ENCODE data around the gene FMR1. TPM values are rescaled to one million over a fixed set of nuclear protein-coding genes. Genes with fewer than 3 reads are reported as not detected.
A peak's percentile ranks its signal among the peaks of the same experiment; 100 is the strongest.

Gene FMR1
- total RNA-seq, 6 experiments from 2014 or later: 16.2 to 32.9 (median 21.5) TPM

DNA sequence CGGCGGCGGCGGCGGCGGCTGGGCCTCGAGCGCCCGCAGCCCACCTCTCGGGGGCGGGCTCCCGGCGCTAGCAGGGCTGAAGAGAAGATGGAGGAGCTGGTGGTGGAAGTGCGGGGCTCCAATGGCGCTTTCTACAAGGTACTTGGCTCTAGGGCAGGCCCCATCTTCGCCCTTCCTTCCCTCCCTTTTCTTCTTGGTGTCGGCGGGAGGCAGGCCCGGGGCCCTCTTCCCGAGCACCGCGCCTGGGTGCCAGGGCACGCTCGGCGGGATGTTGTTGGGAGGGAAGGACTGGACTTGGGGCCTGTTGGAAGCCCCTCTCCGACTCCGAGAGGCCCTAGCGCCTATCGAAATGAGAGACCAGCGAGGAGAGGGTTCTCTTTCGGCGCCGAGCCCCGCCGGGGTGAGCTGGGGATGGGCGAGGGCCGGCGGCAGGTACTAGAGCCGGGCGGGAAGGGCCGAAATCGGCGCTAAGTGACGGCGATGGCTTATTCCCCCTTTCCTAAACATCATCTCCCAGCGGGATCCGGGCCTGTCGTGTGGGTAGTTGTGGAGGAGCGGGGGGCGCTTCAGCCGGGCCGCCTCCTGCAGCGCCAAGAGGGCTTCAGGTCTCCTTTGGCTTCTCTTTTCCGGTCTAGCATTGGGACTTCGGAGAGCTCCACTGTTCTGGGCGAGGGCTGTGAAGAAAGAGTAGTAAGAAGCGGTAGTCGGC lies 528 bp downstream of the FMR1 start:
- Histone ChIP-seq H3K9me3 (no peaks in the 10 kb centered on the region), H3K27me3 (no peaks in the 10 kb centered on the region), H3K36me3 (no peaks in the 10 kb centered on the region), H3K27ac (peak overlapping the region; percentile 83 to 98 (median 94)), H3K4me3 (peak overlapping the region; percentile 56 to 63 (median 57)), H3K4me1 (no peaks in the 10 kb centered on the region)
- DNase-seq (peak; percentile 28 to 62 (median 45)), ATAC-seq (peak; percentile 40 to 45 (median 42))
- TF ChIP-seq, protein P1, sequence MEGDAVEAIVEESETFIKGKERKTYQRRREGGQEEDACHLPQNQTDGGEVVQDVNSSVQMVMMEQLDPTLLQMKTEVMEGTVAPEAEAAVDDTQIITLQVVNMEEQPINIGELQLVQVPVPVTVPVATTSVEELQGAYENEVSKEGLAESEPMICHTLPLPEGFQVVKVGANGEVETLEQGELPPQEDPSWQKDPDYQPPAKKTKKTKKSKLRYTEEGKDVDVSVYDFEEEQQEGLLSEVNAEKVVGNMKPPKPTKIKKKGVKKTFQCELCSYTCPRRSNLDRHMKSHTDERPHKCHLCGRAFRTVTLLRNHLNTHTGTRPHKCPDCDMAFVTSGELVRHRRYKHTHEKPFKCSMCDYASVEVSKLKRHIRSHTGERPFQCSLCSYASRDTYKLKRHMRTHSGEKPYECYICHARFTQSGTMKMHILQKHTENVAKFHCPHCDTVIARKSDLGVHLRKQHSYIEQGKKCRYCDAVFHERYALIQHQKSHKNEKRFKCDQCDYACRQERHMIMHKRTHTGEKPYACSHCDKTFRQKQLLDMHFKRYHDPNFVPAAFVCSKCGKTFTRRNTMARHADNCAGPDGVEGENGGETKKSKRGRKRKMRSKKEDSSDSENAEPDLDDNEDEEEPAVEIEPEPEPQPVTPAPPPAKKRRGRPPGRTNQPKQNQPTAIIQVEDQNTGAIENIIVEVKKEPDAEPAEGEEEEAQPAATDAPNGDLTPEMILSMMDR (IDR thresholded peaks at IDR 0.05): no peak
- intact Hi-C loops (cut with DNase I): no loop called here
- 37% methylated on average over 12 of the region's 58 CpGs for WGBS (ENCODE audit: insufficient coverage, low coverage, low lambda C conversion rate, missing lambda C conversion rate)

DNA sequence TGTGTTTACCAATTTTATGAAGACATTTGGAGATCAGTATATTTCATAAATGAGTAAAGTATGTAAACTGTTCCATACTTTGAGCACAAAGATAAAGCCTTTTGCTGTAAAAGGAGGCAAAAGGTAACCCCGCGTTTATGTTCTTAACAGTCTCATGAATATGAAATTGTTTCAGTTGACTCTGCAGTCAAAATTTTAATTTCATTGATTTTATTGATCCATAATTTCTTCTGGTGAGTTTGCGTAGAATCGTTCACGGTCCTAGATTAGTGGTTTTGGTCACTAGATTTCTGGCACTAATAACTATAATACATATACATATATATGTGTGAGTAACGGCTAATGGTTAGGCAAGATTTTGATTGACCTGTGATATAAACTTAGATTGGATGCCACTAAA lies 1.9 kb downstream of the FMR1 start:
- peak overlapping the region in 1 of 3 donors; percentile 98 for H3K27ac ChIP-seq
- H3K9me3 ChIP-seq: no peaks in the 10 kb centered on the region
- intact Hi-C loops (cut with DNase I): no loop called here
- ATAC-seq (no peak), DNase-seq (no peak)
- H3K4me3 ChIP-seq: peak overlapping the region; percentile 56 to 63 (median 57)
- no peaks in the 10 kb centered on the region for H3K4me1 ChIP-seq
- no peaks in the 10 kb centered on the region for H3K36me3 ChIP-seq
- WGBS (ENCODE audit: insufficient coverage, low coverage, low lambda C conversion rate, missing lambda C conversion rate): 37% methylated on average over 6 of the region's 6 CpGs
- TF ChIP-seq, protein P1 (IDR thresholded peaks at IDR 0.05): no peak
- no peak for TF ChIP-seq POLR2A (IDR thresholded peaks at IDR 0.05)
- no peaks in the 10 kb centered on the region for H3K27me3 ChIP-seq

DNA sequence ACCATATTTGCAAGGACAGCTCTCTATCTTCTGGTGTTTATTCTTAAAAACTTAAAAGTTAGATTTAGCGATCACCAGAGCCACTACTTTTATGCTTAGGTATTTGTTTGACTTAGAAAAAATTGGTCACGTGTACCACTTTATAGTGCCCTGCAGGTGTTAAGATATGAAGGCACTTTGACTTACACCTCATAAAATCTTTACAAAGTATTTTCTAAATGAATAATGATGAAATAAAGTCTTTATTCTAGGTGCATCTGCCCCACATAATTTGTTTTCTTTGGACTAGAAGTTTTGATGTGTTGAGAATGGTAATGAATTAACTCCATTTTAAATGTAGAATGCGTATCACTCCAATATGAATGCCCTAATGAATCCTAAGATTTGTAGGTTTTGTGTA lies 2.9 kb downstream of the FMR1 start:
- Histone ChIP-seq H3K4me3 (no peak overlapping the region), H3K27ac (no peak overlapping the region), H3K4me1 (no peaks in the 10 kb centered on the region), H3K36me3 (no peaks in the 10 kb centered on the region), H3K27me3 (no peaks in the 10 kb centered on the region), H3K9me3 (no peaks in the 10 kb centered on the region)
- no peak for TF ChIP-seq POLR2A (IDR thresholded peaks at IDR 0.05)
- TF ChIP-seq, protein P1 (IDR thresholded peaks at IDR 0.05): no peak
- intact Hi-C loops (cut with DNase I): no loop called here
- WGBS (ENCODE audit: insufficient coverage, low coverage, low lambda C conversion rate, missing lambda C conversion rate): 39% methylated on average over 3 of the region's 3 CpGs
- ATAC-seq (no peak), DNase-seq (no peak)

DNA sequence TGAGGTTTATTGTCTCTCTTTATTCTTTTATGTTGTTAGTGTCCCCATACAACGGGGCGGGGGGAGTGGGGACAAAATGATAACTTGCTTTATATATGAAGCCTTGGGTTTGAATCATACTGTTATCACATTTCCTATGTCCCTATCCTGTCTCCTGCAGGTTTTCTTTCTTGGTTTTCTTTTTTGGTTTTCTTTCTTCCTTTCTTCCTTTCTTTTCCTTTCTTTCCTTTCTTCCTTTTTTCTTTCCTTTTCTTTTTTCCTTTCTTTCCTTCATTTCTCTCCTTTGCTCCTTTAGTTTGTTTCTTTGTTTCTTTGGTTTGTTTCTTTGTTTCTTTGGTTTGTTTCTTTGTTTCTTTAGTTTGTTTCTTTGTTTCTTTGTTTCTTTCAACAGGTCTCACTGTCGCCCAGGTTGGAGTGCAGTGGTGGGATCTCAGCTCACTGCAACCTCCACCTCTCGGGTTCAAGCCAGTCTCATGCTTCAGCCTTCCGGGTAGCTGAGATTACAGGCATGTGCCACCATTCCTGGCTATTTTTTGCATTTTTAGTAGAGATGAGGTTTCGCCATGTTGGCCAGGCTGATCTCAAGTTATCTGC lies 4.8 kb downstream of the FMR1 start:
- no peak for TF ChIP-seq POLR2A (IDR thresholded peaks at IDR 0.05)
- TF ChIP-seq, protein P1 (IDR thresholded peaks at IDR 0.05): no peak
- ATAC-seq (no peak), DNase-seq (no peak)
- Histone ChIP-seq H3K9me3 (no peaks in the 10 kb centered on the region), H3K27me3 (no peaks in the 10 kb centered on the region), H3K4me3 (no peak overlapping the region), H3K4me1 (no peaks in the 10 kb centered on the region), H3K27ac (no peak overlapping the region), H3K36me3 (no peaks in the 10 kb centered on the region)
- WGBS (ENCODE audit: insufficient coverage, low coverage, low lambda C conversion rate, missing lambda C conversion rate): 69% methylated on average over 6 of the region's 6 CpGs
- intact Hi-C loops (cut with DNase I): no loop called here

Measured in right lobe of liver (tissue), 6 donors.